Astrocyte (in vitro differentiated cells and primary cell): ENCODE measurements around the gene SUGCT.

ENCODE experiments used
- EZH2 ChIP-seq: IDR thresholded peaks from 2 replicates; pipeline ENCODE4 v1.6.1; 2012; ENCODE audit warnings: mild to moderate bottlenecking, low read length, inconsistent platforms; ENCODE audit not compliant: insufficient read depth
- TF ChIP-seq, protein P1 (sequence below): IDR thresholded peaks from 2 replicates; pipeline ENCODE4 v1.5.1; 2011; ENCODE audit warnings: low read depth, mild to moderate bottlenecking, inconsistent platforms, low read length, moderate library complexity; ENCODE audit not compliant: insufficient read depth

- no peak for TF ChIP-seq EZH2
- TF ChIP-seq, protein P1, sequence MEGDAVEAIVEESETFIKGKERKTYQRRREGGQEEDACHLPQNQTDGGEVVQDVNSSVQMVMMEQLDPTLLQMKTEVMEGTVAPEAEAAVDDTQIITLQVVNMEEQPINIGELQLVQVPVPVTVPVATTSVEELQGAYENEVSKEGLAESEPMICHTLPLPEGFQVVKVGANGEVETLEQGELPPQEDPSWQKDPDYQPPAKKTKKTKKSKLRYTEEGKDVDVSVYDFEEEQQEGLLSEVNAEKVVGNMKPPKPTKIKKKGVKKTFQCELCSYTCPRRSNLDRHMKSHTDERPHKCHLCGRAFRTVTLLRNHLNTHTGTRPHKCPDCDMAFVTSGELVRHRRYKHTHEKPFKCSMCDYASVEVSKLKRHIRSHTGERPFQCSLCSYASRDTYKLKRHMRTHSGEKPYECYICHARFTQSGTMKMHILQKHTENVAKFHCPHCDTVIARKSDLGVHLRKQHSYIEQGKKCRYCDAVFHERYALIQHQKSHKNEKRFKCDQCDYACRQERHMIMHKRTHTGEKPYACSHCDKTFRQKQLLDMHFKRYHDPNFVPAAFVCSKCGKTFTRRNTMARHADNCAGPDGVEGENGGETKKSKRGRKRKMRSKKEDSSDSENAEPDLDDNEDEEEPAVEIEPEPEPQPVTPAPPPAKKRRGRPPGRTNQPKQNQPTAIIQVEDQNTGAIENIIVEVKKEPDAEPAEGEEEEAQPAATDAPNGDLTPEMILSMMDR: no peak
These were observed 567.2 kb downstream of the SUGCT start for GRCh38 chr7:40701836-40702551.
